HG02840 (cell line): ENCODE data around the gene DPYSL3.

Experiments
- ATAC-seq: cut with Tn5 transposase; IDR thresholded peaks from one replicate; pipeline ENCODE4 v1.9.1; 2021; ENCODE audit warnings: mild to moderate bottlenecking, moderate library complexity, moderate number of reproducible peaks; ENCODE audit not compliant: unreplicated experiment, low FRiP score

The DPYSL3 gene

DNA sequence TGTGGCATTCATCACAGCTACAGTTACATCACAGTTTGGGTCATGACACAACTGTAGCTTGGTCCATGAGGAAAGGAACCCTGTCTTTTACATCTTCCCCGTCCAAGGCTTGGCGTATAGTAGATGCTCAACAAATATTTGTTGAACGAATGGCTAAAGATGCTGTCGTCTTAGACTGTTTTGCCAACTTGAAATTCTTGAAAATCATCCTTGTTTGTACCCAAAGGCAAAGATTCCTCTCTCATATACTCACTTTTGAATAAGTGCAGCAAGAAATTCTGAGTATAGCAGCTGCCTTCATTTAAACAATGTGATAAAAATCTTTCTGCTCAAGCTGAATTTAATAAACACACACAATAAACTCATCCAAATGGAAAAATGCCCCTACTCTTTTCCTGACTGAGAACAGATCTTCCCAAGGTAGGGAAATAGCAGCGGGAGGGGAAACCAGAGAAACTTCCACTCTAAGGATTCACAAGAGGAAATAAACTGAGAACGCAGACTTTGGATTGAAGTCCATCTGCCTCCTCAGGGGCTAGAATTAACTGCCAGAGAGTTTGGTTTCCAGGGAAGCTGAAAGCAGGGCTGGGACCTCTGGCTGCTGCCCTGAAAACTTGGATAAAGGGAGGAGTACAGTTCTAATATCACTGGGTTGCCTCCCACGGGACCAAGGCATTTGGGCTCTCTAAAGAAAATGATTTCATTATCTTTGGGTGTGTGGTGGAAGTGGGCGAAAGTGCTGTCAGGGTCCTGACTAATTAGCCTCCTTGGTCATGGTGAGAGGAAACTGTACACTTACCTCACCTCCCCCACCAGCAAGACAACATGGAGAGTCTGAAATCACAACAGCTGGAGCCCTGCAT lies 99.1 kb downstream of the DPYSL3 start:
- no peak for ATAC-seq

DNA sequence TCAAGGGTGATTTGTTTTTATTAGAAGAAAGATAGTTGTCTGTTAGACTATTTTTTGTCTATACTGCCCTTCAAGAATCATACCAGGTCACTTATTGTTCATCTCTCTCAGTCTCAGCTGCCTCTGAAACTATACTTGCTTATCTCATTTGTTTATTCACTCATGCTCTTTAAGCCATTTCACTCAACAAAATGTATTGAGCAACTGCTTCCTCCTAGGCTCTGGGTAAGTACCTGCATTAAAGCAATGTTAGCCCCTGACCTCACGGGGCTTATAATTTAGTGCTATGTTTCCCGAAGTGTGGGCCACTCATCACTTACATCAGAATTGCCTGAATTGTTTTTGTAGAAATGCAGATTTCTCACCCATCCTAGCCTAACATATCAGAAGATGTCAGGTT lies 100.9 kb downstream of the DPYSL3 start:
- no peak for ATAC-seq

DNA sequence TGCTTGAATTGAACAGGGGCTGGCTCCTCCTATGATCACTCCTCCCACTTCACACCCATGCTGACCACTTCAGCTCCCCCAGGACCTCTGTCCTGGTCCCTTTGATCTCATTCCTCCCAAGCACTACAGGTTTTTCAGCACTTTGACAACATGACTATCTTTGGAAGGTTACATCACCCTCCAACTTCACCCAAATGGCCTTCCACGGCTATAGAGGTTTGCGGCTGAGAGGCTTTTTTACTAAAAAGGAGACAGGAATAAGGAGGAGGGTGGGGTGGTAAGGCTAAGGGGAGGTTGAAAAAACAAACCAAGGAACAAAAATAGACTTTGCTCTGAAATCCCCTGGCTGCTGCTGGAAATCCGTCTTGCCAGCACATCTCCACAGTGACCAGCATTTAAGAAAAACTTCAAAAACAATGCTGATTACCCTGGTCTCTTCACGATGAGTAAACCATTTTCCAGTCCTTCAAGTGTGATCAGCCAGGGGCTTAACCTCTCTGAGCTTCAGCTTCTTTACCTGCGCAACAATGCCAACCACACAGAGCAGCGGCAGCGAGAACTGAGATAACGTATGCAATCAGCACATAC lies 102.7 kb downstream of the DPYSL3 start:
- no peak for ATAC-seq

DNA sequence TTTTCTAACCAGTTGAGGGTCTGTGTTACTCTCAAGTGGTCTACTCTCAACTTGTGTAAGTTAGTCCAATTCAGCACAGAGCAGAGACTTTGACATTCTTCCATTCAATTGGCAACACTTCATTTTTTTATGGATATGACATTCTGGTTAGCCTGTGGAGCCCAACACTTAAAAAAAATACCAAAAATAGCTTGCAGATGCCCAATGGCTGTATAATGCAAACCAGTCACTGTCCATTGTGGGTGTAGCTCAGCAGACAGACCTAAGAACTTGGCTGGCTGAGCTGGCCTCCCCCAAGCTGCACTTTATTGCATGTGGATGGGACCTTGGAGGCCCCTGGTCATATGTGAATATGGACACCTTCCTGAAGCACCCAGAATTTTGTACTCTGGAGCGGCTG lies 103.2 kb downstream of the DPYSL3 start:
- ATAC-seq = no peak

DNA sequence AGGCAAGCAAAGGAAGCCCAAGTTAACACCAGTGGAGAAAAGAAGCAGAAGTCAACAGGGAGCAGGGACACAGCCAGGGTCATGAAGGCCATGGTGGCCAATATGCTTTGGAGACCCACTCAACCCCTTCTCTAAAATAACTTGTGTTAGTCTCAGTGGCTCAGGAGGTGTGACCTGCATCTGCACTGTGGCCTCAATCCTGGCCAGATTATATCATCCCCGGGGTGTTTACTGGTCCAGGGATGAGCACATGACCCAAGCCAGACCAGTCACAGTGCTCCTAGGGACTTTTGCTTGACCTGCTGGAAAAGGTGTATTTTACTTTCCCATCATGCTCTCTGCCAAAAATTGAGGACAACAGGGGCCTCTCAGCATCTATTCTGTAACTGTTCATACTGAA lies 105.2 kb downstream of the DPYSL3 start:
- ATAC-seq = peak; percentile 32

DNA sequence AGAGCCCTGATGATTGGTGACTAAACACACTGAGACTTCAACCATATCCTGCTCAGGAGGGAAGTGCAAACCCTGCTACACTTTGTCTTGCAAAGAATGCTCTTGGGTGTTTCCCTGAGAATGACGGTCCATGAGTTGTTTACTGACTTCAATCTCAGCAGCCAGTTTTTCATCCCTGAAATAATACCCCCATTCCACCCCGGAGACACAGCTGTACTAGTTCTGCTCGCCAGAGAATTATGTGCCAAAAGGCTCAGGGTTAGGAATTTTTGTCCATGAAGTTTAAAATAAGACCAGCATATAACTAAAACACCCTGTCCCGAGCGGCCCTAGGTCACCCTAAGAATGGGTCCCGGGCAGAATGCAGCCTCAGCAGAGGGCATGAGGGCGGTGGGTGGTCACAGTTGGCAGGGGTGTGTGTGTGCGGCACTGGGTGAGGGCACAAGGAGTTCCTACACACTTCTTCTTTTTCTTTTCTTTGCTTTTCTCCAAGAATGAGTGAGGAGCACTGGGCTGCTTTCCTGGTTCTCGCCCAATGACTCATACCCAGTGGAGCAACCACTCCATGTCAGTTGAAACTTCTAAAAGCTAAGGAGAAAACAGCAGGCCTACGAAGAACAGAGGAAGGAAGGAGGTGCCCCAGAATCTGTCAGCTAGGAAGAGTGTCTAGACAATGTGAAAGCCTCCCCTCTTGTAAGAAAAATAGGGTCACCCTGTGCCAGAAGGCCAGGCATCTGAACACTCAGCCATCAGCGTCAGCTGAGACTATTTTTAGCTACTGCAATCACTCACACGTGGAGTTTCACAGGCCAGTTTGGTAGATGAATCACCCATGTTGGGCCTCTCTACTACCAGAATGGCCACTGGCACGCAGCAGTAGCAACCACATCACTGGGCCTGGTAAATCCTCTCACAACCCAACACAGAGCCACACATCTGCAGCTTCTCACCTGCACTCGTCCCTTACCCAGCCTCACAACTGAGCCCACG lies 105.9 kb downstream of the DPYSL3 start:
- ATAC-seq = peak; percentile 83

DNA sequence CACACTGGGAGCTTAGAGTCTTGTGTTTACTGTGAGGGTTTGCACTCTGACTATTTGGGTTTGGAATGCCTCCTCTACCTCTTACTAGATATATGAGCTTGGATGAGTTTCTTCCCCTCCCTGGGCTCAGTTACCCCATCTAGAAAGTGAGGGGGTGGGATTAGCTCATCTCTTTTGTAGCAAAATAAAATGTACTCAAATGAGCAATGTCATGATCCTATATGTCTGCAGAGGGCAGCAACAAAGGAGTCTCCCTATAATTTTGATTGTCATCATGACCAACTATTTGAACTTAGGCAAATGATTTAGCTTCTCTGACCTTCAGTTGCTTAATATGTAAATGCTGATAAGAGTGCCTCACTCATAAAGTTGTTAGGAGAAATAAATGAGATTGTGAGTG lies 109.0 kb downstream of the DPYSL3 start:
- no peak for ATAC-seq

DNA sequence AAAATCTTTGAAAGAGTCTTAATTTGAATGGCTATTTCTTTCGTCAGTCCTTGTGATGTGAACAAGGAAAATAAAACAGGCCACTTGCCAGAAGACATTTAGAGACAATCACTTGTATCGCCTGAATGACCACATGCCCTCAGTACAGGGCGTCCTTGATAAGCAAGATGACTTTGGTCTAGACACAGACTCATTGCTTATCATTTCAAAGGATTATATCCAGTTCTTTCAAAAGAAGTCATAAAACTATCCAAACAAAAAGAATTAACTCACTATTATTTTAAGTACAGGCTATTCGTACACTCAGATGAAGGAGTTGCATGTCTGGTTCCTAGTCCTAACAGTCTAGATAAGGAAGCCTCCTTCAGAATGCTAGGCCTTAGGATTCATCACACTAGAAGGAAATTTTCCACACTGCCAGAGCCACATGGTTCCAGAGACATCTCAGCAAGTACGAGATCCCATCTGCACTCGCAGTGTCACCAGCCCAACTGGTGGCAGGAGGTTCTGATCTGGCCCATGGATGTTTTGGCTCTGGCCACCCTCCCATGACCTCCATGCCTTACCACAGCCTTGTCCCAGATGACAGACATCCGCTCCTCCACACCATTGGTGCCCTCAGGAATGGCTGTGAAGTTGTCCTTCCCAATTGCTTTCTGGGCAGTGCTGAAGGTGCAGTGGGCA lies 109.6 kb downstream of the DPYSL3 start:
- ATAC-seq = no peak

DNA sequence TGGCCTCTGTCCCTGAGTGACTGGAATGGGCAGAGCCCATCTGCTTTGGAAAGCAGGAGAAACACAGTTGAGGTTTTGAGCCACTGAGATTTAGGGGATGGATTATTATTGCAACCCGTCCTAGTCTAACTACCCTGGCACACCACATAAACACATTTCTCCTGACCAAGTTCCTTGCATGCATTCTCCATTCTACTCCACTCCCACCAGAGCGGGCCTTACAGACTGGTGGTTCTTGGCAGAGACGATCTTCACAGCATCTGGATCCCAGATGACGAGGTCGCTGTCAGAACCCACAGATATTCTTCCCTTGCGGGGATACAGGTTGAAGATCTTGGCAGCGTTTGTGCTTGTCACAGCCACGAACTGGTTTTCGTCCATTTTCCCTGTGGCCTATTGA lies 111.0 kb downstream of the DPYSL3 start:
- ATAC-seq = no peak

DNA sequence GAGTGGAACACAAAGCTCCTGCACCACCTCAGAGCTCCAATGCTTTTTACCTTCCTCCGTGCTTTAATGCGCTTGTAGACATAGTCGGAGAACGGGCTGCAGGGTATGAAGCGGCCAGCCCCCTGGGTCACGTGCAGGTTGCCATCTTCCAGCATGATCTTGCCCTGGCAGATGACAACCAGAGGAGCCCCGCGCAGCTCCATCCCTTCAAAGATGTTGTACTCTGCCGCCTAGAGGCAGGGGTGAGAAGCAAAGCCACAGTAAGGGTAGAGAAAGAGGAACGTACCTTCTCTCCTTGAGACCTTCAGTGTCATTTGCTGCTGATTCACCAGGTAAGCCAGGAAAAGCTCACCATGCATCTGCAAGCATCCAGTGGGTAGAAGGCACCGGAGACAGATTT lies 112.3 kb downstream of the DPYSL3 start:
- ATAC-seq = no peak

DNA sequence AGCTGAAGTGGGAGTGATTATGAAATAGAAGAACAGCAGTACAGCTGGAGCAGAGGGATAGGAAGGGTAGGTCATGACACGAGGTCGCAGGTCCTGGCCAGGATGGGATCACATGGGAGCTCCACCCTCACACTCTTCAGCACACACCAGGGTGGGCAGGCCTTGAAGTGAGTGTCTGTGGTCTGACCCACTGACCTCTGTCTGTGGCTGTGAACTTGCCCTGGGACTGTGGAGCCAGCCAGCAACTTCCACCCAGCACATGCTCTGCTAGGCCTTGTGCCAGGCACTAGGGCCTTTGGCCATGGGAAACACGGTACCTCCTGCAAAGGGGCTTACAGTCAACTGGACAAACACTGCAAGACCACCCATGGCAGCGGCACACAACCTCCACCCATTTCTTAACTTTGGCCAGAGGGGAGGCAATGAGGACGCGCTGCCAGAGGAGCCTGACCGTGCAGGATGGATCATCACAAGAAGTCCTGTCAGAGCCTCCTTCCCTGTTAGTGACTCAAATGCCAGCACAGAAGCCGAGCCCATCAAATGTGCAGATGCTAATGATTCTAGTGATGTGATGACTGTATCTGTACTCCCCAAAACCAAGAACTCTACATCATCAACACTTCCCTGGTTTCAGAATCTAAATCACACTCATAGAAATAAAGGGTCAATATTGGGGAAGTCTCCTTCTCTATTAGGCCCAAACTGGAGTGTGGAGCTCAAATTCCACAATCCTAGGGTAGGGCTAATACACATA lies 113.6 kb downstream of the DPYSL3 start:
- no peak for ATAC-seq

DNA sequence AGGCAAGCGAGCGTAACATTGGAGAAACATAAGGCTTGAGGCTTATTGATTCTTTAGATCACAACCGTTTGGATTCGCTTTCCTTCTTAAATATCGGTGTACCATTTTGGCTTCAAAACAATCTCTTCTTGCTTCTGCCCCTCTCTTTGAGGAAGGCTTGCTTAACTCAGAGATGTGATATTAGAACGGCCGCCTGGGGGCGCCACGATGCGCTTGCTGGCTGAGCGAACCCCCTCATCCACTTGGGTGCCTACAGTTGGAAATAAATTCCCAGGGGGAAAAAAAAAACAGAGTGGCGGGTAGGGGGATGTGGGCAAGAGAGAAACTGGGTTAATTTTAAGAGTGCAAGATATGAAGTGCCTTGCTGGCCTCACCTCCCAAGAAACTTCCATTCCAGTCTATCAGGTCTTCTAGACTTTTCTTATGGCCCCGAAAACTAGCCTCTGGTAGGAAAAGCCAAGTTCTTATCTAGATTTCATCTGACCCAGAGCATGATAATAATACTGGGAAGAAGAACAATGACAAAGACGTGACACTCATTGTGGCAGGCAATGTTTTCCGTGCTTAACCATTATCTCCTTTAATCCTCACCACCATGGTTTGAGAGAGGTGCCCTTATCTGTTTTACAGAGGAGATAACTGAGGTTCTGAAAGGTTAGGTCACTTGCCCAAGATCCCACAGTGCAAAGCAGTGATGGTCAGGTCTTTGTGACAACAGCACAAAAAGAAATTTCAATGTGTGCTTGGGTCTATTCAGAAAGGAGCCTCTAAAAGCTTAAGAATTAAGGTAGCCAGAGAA lies 115.8 kb downstream of the DPYSL3 start:
- ATAC-seq = no peak

DNA sequence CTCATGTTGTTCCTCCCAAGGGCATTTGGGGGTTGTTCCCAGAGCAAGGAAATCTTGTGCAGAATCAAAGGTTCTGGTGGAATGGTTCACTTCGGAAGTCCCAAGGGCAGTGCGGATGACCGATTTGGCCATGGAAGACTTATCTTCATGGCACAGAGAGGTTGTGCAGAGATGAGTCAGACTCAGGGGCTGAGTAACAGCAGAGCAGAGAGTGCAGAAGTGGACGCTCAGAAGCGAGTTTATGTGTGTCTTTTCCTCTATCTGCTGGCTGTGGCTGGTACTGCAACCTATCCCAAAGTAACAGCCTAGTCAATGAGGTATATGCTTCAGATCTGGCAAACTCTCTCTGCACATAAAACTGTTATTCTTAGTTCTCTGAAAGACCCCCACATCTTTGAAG lies 118.1 kb downstream of the DPYSL3 start:
- ATAC-seq = peak; percentile 77

DNA sequence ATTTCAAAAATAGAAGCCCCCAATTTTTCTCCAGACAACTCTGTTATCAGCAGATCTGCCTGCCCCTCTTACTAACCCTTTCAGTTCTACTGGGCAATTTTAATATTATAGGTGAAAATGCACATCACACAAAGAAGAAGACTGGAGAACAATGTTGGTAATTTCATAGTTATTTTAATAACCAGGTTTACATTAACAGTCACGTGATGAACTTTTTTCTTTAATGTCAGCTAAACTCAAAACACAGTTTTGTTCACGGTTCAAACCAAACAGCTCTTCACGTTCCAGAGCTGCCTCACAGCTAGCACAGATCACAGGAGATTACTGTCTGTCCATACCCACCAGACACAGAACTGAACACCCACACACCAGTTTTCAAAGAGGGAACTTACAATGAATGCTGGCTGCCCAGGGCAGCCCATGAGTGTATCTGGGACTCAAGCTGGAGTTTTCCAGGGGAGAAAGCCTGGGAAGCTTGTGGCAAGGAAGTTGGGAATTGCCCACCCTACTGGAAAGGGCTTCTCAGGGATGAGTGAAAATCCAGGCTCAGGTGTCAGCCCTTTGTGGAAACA lies 119.1 kb downstream of the DPYSL3 start:
- ATAC-seq = no peak

DNA sequence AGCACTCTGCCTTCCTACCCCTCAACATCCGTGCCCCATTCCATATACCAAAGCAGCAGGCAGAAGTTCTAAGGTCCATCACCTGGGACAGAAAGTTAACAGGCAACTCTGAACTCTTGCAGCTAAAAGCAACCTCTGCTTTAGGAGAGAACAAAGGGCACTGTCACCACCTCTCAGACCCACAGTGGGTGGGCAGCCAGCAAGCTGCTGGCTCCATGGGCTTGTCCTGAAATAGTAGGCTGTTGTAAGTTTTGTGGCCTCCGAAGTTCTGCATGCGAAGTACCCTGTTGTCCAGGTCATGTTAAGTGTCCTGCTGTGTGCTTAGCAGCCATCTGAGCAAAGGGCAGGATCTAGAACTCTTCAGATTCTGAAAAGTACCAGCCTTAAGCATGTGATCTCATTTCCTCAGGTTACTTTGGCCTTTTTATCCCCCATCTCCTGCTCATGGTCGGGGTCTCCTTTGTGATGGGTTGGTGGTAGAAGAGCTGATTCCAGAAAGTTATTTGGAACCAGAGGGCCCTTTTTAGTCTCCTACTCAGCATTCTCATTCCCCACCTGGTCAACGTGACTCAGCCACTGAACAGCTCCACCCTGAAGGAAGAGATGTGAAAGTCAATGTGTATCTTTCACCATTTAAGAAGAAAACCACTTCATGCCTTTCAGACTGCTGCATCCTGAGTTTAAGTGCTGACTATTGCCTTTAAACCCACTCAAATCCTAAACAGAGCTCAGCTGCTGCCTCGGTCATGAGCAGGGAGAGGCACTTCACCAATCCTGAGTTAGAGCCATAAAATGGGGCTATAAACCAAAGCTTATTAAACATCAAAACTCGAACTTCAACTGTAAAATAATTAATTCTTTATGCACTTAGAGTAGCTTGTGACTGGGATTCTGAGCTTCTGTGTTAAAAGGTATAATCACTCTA lies 121.4 kb downstream of the DPYSL3 start:
- no peak for ATAC-seq

DNA sequence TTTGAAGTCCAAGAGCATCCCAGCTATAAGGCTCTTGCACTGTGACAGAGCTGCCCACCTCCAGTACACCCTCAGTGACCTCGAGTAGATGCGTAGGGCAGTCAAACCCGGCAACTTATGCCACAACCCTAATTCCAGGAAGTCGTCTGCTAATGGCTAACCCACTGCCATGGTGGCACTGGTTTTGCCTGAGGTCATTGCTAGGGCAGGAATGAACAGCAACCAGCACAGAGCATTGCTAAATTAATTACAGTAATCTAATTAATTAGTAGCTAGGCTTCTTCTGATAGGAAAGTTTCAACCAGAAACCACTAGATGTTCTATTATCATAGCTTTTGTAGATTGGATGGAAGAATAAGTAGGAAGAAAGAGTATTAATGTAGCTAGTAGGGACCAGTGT lies 122.8 kb downstream of the DPYSL3 start:
- ATAC-seq = no peak

DNA sequence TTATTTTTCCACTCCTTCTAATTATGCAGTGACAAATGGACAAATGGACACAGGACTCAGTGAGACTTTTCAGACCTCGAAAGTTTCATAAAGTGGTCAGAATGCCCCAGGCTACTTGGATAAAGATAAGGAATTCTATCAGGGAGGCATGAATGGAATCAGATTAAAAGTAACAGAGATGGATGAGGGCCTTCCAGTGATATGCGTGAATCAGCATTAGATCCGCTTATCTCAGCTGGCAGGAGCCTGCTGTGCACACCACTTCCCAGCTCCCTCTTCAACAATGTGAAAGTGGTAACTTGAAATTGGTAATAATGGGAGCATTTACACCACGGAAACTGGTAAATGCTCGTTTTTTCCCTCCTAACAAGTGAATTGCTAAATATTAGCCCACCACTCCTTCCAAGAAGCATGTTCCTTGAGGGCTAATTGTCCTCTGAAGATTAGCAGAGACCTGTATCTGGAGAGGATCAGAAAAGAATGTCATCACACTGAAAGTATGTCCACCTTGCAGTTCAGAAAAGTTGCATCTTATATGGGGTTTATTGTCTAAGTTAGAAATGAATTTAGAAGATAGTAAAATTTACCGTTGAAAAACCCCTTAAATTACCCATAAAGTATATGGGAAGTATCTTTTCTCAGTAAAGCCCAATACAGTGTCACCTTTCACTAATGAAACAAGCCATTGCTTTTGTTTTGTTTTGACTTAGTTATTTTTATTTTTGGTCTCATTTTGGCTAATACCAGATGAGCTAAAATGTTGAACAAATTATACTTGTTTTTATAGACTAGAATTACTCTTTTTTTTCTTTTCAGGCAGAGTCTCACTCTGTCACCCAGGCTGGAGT lies 125.3 kb downstream of the DPYSL3 start:
- peak; percentile 43 for ATAC-seq
